ENCODE results near the gene SLC16A1. TPM values are rescaled to one million over a fixed set of nuclear protein-coding genes. Genes with fewer than 3 reads are reported as not detected.
"Not testable (repeated sequence)": the region's sequence is repeated elsewhere in the genome, so short reads cannot be mapped to it uniquely, and the experiment has no call there.

The SLC16A1 gene
- total and polyA plus RNA-seq, 2 donors (not counting 3 experiments of a cell fraction or from before 2014, with no cell fraction given) = 148 to 188 TPM

DNA sequence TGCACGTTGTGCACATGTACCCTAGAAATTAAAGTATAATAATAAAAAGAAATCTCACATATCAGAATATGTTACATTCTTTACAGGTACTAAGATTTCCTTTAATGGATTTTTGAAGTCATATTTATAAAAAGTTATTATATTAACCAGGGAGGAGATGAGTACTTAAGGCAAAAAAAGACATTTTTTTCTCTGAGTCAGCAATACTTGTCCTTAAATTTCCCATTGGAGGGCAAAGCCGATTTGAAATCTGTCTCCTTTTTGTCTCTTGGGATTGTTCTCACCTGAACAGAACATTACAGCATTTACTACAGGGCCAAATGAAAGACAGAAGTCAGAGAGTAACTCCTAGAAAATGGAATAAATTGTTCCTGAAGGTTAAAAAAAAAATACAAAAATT is 26.3 kb upstream of the SLC16A1 start:
- no peak overlapping the region for H3K27ac ChIP-seq (ENCODE audit: insufficient read depth, low read depth, low read length)
- H3K9me1 ChIP-seq (replicated peaks; ENCODE audit: control insufficient read depth, extremely low read depth, insufficient read depth, low read length) = no peaks in the 10 kb centered on the region
- no peaks in the 10 kb centered on the region for H4K20me1 ChIP-seq (replicated peaks; ENCODE audit: control insufficient read depth, extremely low read depth, insufficient read depth, low read length)
- H2AFZ ChIP-seq (ENCODE audit: low read depth, low read length) = no peak overlapping the region
- H3K4me2 ChIP-seq (ENCODE audit: insufficient read depth, low read length) = no peak overlapping the region
- ChIA-PET POLR2A (no interaction called here), CTCF (interaction anchor here (1.1 kb wide), 1 partner anchor 9 kb away, joined by 5 read pairs; no protein-coding TSS in a partner anchor)
- no peaks in the 10 kb centered on the region for H3K4me1 ChIP-seq (ENCODE audit: control insufficient read depth, extremely low read depth, insufficient read depth, low read length)
- H3K9me3 ChIP-seq (replicated peaks; ENCODE audit: control insufficient read depth, insufficient read depth, low read length) = no peaks in the 10 kb centered on the region
- DNase-seq (ENCODE audit: low read depth, low spot score) (no peak), FAIRE-seq (no peak)
- no peaks in the 10 kb centered on the region for H3K36me3 ChIP-seq (ENCODE audit: control insufficient read depth in 2 of 2, extremely low read depth in 1 of 2, insufficient read depth in 2 of 2, low read length in 2 of 2)
- BruUV-seq (replicated peaks) = no TSS peak
- dilution Hi-C loops (cut with MboI; ENCODE audit: extremely low pct_ligation_motif_present, low sequenced_read_pairs) = no loop called here
- no peaks in the 10 kb centered on the region for H3K27me3 ChIP-seq (ENCODE audit: control insufficient read depth in 2 of 2, insufficient read depth in 2 of 2, low read length in 2 of 2)
- H3K4me3 ChIP-seq (replicated peaks in 1 of 3; ENCODE audit: insufficient read depth in 1 of 3, low read depth in 1 of 3, low read length in 3 of 3) = no peak overlapping the region
- TF ChIP-seq MYC (IDR thresholded peaks at IDR 0.05; ENCODE audit: low read depth, low read length) (no peak), FOS (IDR thresholded peaks at IDR 0.05; ENCODE audit: borderline replicate concordance, insufficient read depth, low read length) (no peak), POLR2AphosphoS5 (IDR thresholded peaks at IDR 0.05; ENCODE audit: insufficient read depth, low read depth, low read length) (no peak), JUN (IDR thresholded peaks at IDR 0.05; ENCODE audit: borderline replicate concordance, insufficient read depth, insufficient read length, low read depth) (no peak), EZH2 (IDR thresholded peaks at IDR 0.05; ENCODE audit: borderline replicate concordance, low read depth, low read length, severe bottlenecking) (no peak), POLR2A (IDR thresholded peaks at IDR 0.05; ENCODE audit: low read depth, low read length) (no peak), GATA2 (IDR thresholded peaks at IDR 0.05; ENCODE audit: insufficient read depth, insufficient read length, low read depth, low read length) (no peak), CTCF (IDR thresholded peaks at IDR 0.05; ENCODE audit: extremely low read depth in 1 of 2, insufficient read depth in 1 of 2, low read depth in 1 of 2, low read length in 2 of 2) (no peak)
- TF ChIP-seq, protein P1, sequence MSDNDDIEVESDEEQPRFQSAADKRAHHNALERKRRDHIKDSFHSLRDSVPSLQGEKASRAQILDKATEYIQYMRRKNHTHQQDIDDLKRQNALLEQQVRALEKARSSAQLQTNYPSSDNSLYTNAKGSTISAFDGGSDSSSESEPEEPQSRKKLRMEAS (IDR thresholded peaks at IDR 0.05; ENCODE audit: insufficient read depth, insufficient read length) = no peak
- H3K79me2 ChIP-seq (ENCODE audit: control insufficient read depth, insufficient read depth, low read length) = no peaks in the 10 kb centered on the region
- intact Hi-C loops (cut with micrococcal nuclease) = no loop called here
- H3K9ac ChIP-seq (replicated peaks; ENCODE audit: extremely low read depth, insufficient read depth, low read length) = no peak overlapping the region

DNA sequence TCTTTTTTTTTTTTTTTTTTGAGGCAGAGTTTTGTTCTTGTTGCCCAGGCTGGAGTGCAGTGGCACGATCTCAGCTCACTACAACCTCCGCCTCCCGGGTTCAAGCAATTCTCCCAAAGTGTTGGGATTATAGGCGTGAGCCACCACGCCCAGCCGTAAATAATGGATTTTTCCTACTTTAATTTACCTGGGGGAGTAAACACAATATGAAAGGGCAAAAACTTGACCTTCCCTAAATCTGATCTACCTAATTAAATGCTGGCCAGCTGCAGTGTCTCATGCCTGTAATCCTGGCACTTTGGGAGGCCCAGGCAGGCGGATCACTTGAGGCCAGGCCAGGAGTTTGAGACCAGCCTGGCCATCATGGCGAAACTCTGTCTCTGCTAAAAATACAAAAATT is 25.8 kb upstream of the SLC16A1 start:
- H3K4me2 ChIP-seq (ENCODE audit: insufficient read depth, low read length); H3K36me3 ChIP-seq (ENCODE audit: control insufficient read depth in 2 of 2, extremely low read depth in 1 of 2, insufficient read depth in 2 of 2, low read length in 2 of 2); dilution Hi-C loops (cut with MboI; ENCODE audit: extremely low pct_ligation_motif_present, low sequenced_read_pairs); CTCF ChIA-PET; H3K9ac ChIP-seq (replicated peaks; ENCODE audit: extremely low read depth, insufficient read depth, low read length); H3K27me3 ChIP-seq (ENCODE audit: control insufficient read depth in 2 of 2, insufficient read depth in 2 of 2, low read length in 2 of 2); H2AFZ ChIP-seq (ENCODE audit: low read depth, low read length); BruUV-seq (replicated peaks); H3K9me3 ChIP-seq (replicated peaks; ENCODE audit: control insufficient read depth, insufficient read depth, low read length); POLR2A ChIA-PET; H3K4me1 ChIP-seq (ENCODE audit: control insufficient read depth, extremely low read depth, insufficient read depth, low read length); DNase-seq (ENCODE audit: low read depth, low spot score); H3K27ac ChIP-seq (ENCODE audit: insufficient read depth, low read depth, low read length); H3K79me2 ChIP-seq (ENCODE audit: control insufficient read depth, insufficient read depth, low read length); intact Hi-C loops (cut with micrococcal nuclease); H3K4me3 ChIP-seq (replicated peaks in 1 of 3; ENCODE audit: insufficient read depth in 1 of 3, low read depth in 1 of 3, low read length in 3 of 3); H3K9me1 ChIP-seq (replicated peaks; ENCODE audit: control insufficient read depth, extremely low read depth, insufficient read depth, low read length); FAIRE-seq; H4K20me1 ChIP-seq (replicated peaks; ENCODE audit: control insufficient read depth, extremely low read depth, insufficient read depth, low read length): not testable (repeated sequence)

All from endothelial cell of umbilical vein (primary cell).